GM12878 (cell line): Measurements from ENCODE around the gene HNRNPLL. TPM values are rescaled to one million over a fixed set of nuclear protein-coding genes. Genes with fewer than 3 reads are reported as not detected.

ENCODE experiments used
- ATAC-seq: fragments of 200-7000 bp; cut with Tn5 transposase; 3 replicates; pipeline ENCODE4 v1.9.1; 2020; ENCODE audit warnings: mild to moderate bottlenecking, moderate library complexity
- BruUV-seq: library from RNA; stranded (reverse); fragments of 400-500 nt; replicated peaks from 2 replicates; lab custom pipeline; 2021; lab: Mats Ljungman, UMichigan
- CTCF ChIA-PET: fragments of 300-600 bp; sonication (Branson Sonifier 250); formaldehyde crosslinking; extraction: SDS; loops from one replicate; lab custom pipeline; 2021; ENCODE audit warnings: inconsistent platforms; lab: Yijun Ruan, JAX
- POLR2A ChIA-PET: fragments of 350-600 bp; formaldehyde crosslinking; extraction: SDS; loops from one replicate; lab custom pipeline; 2021; ENCODE audit warnings: inconsistent platforms; lab: Charles Lee
- RAD21 ChIA-PET: fragments of 300-600 bp; sonication (Branson Sonifier 250); formaldehyde crosslinking; loops from one replicate; lab custom pipeline; 2023; ENCODE audit warnings: antibody characterized with exemption; ENCODE audit not compliant: unreplicated experiment; lab: Charles Lee
- SMC1A ChIA-PET: fragments of 300-600 bp; sonication (Branson Sonifier 250); formaldehyde crosslinking; loops from one replicate; lab custom pipeline; 2023; ENCODE audit not compliant: unreplicated experiment, uncharacterized antibody; lab: Charles Lee
- DNase-seq: peaks from one replicate; pipeline ENCODE4 v3.0.0-alpha.2; 2011; ENCODE audit warnings: low read depth, low spot score
- FAIRE-seq: peaks from 3 replicates; lab custom pipeline; 2011; peaks lifted over from hg19 to GRCh38; lab: Jason Lieb, UNC
- H2AFZ ChIP-seq: 2 replicates; pipeline ENCODE4 v1.6.0; 2011; ENCODE audit warnings: low read depth, low read length, control low read depth; ENCODE audit not compliant: control insufficient read depth
- H3K27ac ChIP-seq: 2 replicates; pipeline ENCODE4 v1.5.1; 2011; ENCODE audit warnings: control low read depth; ENCODE audit not compliant: control insufficient read depth, insufficient read depth
- H3K27me3 ChIP-seq, 2 experiments: replicated peaks in 1 of 2; 2 replicates each; pipeline versions ENCODE4 v1.6.0 to v1.6.1; 2011; ENCODE audit warnings: low read length in 1 of 2; ENCODE audit not compliant: control insufficient read depth in 2 of 2, insufficient read depth in 2 of 2
- H3K36me3 ChIP-seq, 2 experiments: 2 replicates each; pipeline ENCODE4 v1.5.1; 2011; ENCODE audit warnings: low read length in 1 of 2; ENCODE audit not compliant: control insufficient read depth in 2 of 2, insufficient read depth in 2 of 2
- H3K4me1 ChIP-seq: 2 replicates; pipeline ENCODE4 v1.6.1; 2011; ENCODE audit warnings: mild to moderate bottlenecking, low read length, moderate library complexity, mixed read lengths; ENCODE audit not compliant: control insufficient read depth, insufficient read depth
- H3K4me2 ChIP-seq: 2 replicates; pipeline ENCODE4 v1.6.0; 2011; ENCODE audit warnings: control low read depth; ENCODE audit not compliant: control insufficient read depth, insufficient read depth
- H3K4me3 ChIP-seq: fragments of 200-600 bp; sonication (generic); 2 replicates; pipeline ENCODE4 v1.5.1; 2016
- H3K79me2 ChIP-seq: 2 replicates; pipeline ENCODE4 v1.6.0; 2011; ENCODE audit warnings: low read length; ENCODE audit not compliant: control insufficient read depth, insufficient read depth
- H3K9ac ChIP-seq: 2 replicates; pipeline ENCODE4 v1.8.0; 2011; ENCODE audit warnings: low read length, control low read depth, mixed read lengths; ENCODE audit not compliant: control insufficient read depth, insufficient read depth
- H3K9me3 ChIP-seq: replicated peaks from 3 replicates; pipeline ENCODE4 v1.5.1; 2011; ENCODE audit warnings: mild to moderate bottlenecking, low read length; ENCODE audit not compliant: control insufficient read depth, insufficient read depth
- H4K20me1 ChIP-seq: 2 replicates; pipeline ENCODE4 v1.6.0; 2011; ENCODE audit not compliant: control insufficient read depth, insufficient read depth
- ATF3 ChIP-seq: IDR thresholded peaks from 2 replicates; pipeline ENCODE4 v1.6.1; 2011; ENCODE audit warnings: low read depth, mild to moderate bottlenecking, low read length, moderate library complexity, borderline replicate concordance; ENCODE audit errors: extremely low read depth
- ATF7 ChIP-seq: fragments of 450-650 bp; IDR thresholded peaks from 2 replicates; pipeline ENCODE4 v1.6.1; 2016; ENCODE audit warnings: low read depth, mild to moderate bottlenecking
- BCL3 ChIP-seq: IDR thresholded peaks from 2 replicates; pipeline ENCODE4 v1.6.1; 2011; ENCODE audit warnings: borderline replicate concordance, low read depth, mild to moderate bottlenecking, moderate library complexity, low read length; ENCODE audit not compliant: insufficient read depth, poor library complexity, severe bottlenecking
- EGR1 ChIP-seq, 2 experiments: IDR thresholded peaks; 1 replicate in 1 of 2; 2 replicates in 1 of 2; pipeline ENCODE4 v1.6.1; 2011 to 2012; ENCODE audit warnings: low read depth in 2 of 2, low read length in 2 of 2, borderline replicate concordance in 1 of 2, mild to moderate bottlenecking in 1 of 2, moderate library complexity in 1 of 2
- ETV6 ChIP-seq, 2 experiments: fragments of 450-650 bp in 1 of 2; IDR thresholded peaks in 1 of 2; conservative IDR thresholded peaks in 1 of 2; 2 replicates each; pipeline ENCODE4 v1.6.1; 2014; ENCODE audit warnings: antibody characterized with exemption in 1 of 2, borderline replicate concordance in 1 of 2, low read depth in 1 of 2, mild to moderate bottlenecking in 1 of 2, moderate library complexity in 1 of 2
- EZH2 ChIP-seq: IDR thresholded peaks from 2 replicates; pipeline ENCODE4 v1.6.1; 2012; ENCODE audit warnings: low read depth, mild to moderate bottlenecking, control low read depth, inconsistent platforms, low read length, borderline replicate concordance; ENCODE audit not compliant: control insufficient read depth
- IKZF1 ChIP-seq: fragments of 450-650 bp; conservative IDR thresholded peaks from 2 replicates; pipeline ENCODE4 v1.6.1; 2017; ENCODE audit warnings: antibody characterized with exemption, mild to moderate bottlenecking
- IRF4 ChIP-seq: IDR thresholded peaks from 2 replicates; pipeline ENCODE4 v1.6.1; 2011; ENCODE audit warnings: low read depth, low read length
- MYB ChIP-seq: fragments of 150-350 bp; IDR thresholded peaks from 2 replicates; pipeline ENCODE4 v1.6.1; 2014; ENCODE audit warnings: mild to moderate bottlenecking, low read depth, low read length, borderline replicate concordance
- PAX8 ChIP-seq: fragments of 450-650 bp; IDR thresholded peaks from 2 replicates; pipeline ENCODE4 v1.6.1; 2017; ENCODE audit warnings: mild to moderate bottlenecking, moderate library complexity
- RAD21 ChIP-seq: IDR thresholded peaks from 2 replicates; pipeline ENCODE4 v1.6.1; 2011; ENCODE audit warnings: mild to moderate bottlenecking, low read depth, low read length, moderate library complexity; ENCODE audit not compliant: insufficient read depth
- SMC3 ChIP-seq: IDR thresholded peaks from 2 replicates; pipeline ENCODE4 v1.6.1; 2011; ENCODE audit warnings: low read length, improper control_type of control experiment, borderline replicate concordance
- SUZ12 ChIP-seq: fragments of 200-600 bp; sonication (generic); IDR thresholded peaks from one replicate; pipeline ENCODE4 v1.6.1; 2018; ENCODE audit warnings: antibody characterized with exemption, mild to moderate bottlenecking; ENCODE audit not compliant: unreplicated experiment
- YY1 ChIP-seq: IDR thresholded peaks from 2 replicates; pipeline ENCODE4 v1.6.1; 2011; ENCODE audit warnings: low read depth, mild to moderate bottlenecking, low read length
- WGBS: methylation state at CpG from one replicate; pipeline ENCODE4 v1.1.6; 2016; ENCODE audit warnings: low lambda C conversion rate; ENCODE audit not compliant: insufficient replicate concordance, insufficient coverage; ENCODE audit errors: missing lambda C conversion rate; 5-methylcytosine and 5-hydroxymethylcytosine counted together
- in situ Hi-C: fragments of 300-500 bp; cut with MboI; formaldehyde crosslinking; loops from 9 replicates; pipeline ENCODE4 v1.14.3; 2018; ENCODE audit warnings: mixed read lengths
- intact Hi-C: fragments of 100-400 bp; cut with micrococcal nuclease; formaldehyde crosslinking; loops from one replicate; pipeline ENCODE4 v1.14.2; 2022; ENCODE audit not compliant: unreplicated experiment
- polyA plus RNA-seq, 11 experiments: library from polyadenylated mRNA; depleted of rRNA in 4 of 11; unstranded in 6 of 11; stranded (reverse) in 5 of 11; fragments of >200 nt; fragmentation: Nextera tagmentation in 4 of 11; fragmentation: Illumina TruSeq in 1 of 11; extraction: Ambion mirVana in 4 of 11; extraction: Trizol in 1 of 11; gene quantifications; 1 replicate in 1 of 11; 2 replicates in 10 of 11; pipeline versions ENCODE4 v1.2.1 to v1.2.3, GENCODE V29; 2011 to 2016; ENCODE audit warnings: inconsistent platforms in 2 of 11, missing spikeins in 2 of 11, low read depth in 1 of 11
- total RNA-seq, 4 experiments: library from RNA; depleted of rRNA in 3 of 4; stranded (reverse); fragments of >200 nt in 3 of 4; fragmentation: Illumina TruSeq in 1 of 4; extraction: Trizol in 1 of 4; gene quantifications; 2 replicates each; pipeline versions ENCODE4 v1.2.1 to v1.2.3, GENCODE V29; 2013 to 2021
- TF ChIP-seq, protein P1 (sequence below): fragments of 150-350 bp; IDR thresholded peaks from 2 replicates; pipeline ENCODE4 v1.6.1; 2016; ENCODE audit warnings: low read depth, low read length
- TF ChIP-seq, protein P2 (sequence below): fragments of 450-650 bp; IDR thresholded peaks from 2 replicates; pipeline ENCODE4 v1.6.1; 2016; ENCODE audit warnings: mild to moderate bottlenecking

HNRNPLL gene
- total and polyA plus RNA-seq, 10 of the 15 experiments (the other 5 are each of a cell fraction or from before 2014, with no cell fraction given) = 0.98 to 27.1 (median 2.9) TPM

GRCh38 chr2:38522754-38523349, 79.9 kb downstream of the HNRNPLL start:
- Histone ChIP-seq H3K4me3 (no peak overlapping the region), H3K9me3 (no peaks in the 10 kb centered on the region), H3K4me2 (no peak overlapping the region), H3K27ac (no peak overlapping the region), H2AFZ (no peak overlapping the region), H4K20me1 (no peaks in the 10 kb centered on the region), H3K9ac (no peak overlapping the region), H3K79me2 (no peaks in the 10 kb centered on the region), H3K27me3 (peaks cover 0 to 2% of the 10 kb centered on the region in 2 experiments; a peak in 1 of 4 replicates), H3K36me3 (no peaks in the 10 kb centered on the region), H3K4me1 (no peaks in the 10 kb centered on the region)
- 54% methylated on average over 10 of the region's 10 CpGs for whole genome bisulfite sequencing
- FAIRE-seq (no peak), ATAC-seq (no peak), DNase-seq (no peak)
- ChIA-PET SMC1A (interaction anchor here (0.7 to 3.8 kb wide), 2 partner anchors 10 to 548 kb away, joined by 4 to 10 read pairs; no protein-coding TSS in a partner anchor), RAD21 (interaction anchor here (0.8 to 0.9 kb wide), 2 partner anchors 199 to 205 kb away, joined by 3 to 4 read pairs; no protein-coding TSS in a partner anchor), POLR2A (no interaction called here), CTCF (interaction anchor here (0.7 to 2.0 kb wide), 4 partner anchors 9 to 249 kb away, joined by 3 to 5 read pairs (median 3); no protein-coding TSS in a partner anchor)
- intact Hi-C loops (no loop called here), in situ Hi-C loops (no loop called here)
- no TSS peak for BruUV-seq
- no peak for TF ChIP-seq RAD21
- no peak for TF ChIP-seq IKZF1
- TF ChIP-seq PAX8 = no peak
- no peak for TF ChIP-seq ETV6 (conservative IDR thresholded peaks at IDR 0.05 in 1 of 2, IDR thresholded peaks at IDR 0.05 in 1 of 2; ENCODE audit: borderline replicate concordance in 1 of 2, low read depth in 1 of 2)
- no peak for TF ChIP-seq SUZ12
- TF ChIP-seq, protein P1, sequence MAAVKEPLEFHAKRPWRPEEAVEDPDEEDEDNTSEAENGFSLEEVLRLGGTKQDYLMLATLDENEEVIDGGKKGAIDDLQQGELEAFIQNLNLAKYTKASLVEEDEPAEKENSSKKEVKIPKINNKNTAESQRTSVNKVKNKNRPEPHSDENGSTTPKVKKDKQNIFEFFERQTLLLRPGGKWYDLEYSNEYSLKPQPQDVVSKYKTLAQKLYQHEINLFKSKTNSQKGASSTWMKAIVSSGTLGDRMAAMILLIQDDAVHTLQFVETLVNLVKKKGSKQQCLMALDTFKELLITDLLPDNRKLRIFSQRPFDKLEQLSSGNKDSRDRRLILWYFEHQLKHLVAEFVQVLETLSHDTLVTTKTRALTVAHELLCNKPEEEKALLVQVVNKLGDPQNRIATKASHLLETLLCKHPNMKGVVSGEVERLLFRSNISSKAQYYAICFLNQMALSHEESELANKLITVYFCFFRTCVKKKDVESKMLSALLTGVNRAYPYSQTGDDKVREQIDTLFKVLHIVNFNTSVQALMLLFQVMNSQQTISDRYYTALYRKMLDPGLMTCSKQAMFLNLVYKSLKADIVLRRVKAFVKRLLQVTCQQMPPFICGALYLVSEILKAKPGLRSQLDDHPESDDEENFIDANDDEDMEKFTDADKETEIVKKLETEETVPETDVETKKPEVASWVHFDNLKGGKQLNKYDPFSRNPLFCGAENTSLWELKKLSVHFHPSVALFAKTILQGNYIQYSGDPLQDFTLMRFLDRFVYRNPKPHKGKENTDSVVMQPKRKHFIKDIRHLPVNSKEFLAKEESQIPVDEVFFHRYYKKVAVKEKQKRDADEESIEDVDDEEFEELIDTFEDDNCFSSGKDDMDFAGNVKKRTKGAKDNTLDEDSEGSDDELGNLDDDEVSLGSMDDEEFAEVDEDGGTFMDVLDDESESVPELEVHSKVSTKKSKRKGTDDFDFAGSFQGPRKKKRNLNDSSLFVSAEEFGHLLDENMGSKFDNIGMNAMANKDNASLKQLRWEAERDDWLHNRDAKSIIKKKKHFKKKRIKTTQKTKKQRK = no peak
- TF ChIP-seq ATF3 = no peak
- TF ChIP-seq MYB = no peak
- TF ChIP-seq BCL3 = no peak
- TF ChIP-seq, protein P2, sequence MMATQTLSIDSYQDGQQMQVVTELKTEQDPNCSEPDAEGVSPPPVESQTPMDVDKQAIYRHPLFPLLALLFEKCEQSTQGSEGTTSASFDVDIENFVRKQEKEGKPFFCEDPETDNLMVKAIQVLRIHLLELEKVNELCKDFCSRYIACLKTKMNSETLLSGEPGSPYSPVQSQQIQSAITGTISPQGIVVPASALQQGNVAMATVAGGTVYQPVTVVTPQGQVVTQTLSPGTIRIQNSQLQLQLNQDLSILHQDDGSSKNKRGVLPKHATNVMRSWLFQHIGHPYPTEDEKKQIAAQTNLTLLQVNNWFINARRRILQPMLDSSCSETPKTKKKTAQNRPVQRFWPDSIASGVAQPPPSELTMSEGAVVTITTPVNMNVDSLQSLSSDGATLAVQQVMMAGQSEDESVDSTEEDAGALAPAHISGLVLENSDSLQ = no peak
- no peak for TF ChIP-seq EGR1 (IDR thresholded peaks at IDR 0.05; ENCODE audit: borderline replicate concordance in 1 of 2, low read depth in 2 of 2, low read length in 2 of 2)
- TF ChIP-seq ATF7 = no peak
- TF ChIP-seq EZH2 = no peak
- no peak for TF ChIP-seq IRF4
- no peak for TF ChIP-seq YY1
- no peak for TF ChIP-seq SMC3
